GM10248 (cell line): Measurements from ENCODE around the gene HOXD4.

ENCODE experiments used
- CTCF ChIA-PET: fragments of 300-600 bp; sonication (Branson Sonifier 250); formaldehyde crosslinking; extraction: SDS; loops from one replicate; lab custom pipeline; 2021; ENCODE audit warnings: antibody characterized with exemption; lab: Yijun Ruan, JAX
- POLR2A ChIA-PET: fragments of 350-650 bp; sonication (Branson Sonifier 250); formaldehyde crosslinking; extraction: SDS; loops from one replicate; lab custom pipeline; 2020; ENCODE audit warnings: antibody characterized with exemption; lab: Yijun Ruan, JAX
- DNase-seq: peaks from one replicate; pipeline ENCODE4 v3.0.0; 2012; ENCODE audit errors: extremely low spot score
- TF ChIP-seq, protein P1 (sequence below): IDR thresholded peaks from 2 replicates; pipeline ENCODE4 v1.5.1; 2012; ENCODE audit warnings: mild to moderate bottlenecking, low read depth; ENCODE audit errors: extremely low read depth, missing control alignments, control extremely low read depth

Gene HOXD4

DNA sequence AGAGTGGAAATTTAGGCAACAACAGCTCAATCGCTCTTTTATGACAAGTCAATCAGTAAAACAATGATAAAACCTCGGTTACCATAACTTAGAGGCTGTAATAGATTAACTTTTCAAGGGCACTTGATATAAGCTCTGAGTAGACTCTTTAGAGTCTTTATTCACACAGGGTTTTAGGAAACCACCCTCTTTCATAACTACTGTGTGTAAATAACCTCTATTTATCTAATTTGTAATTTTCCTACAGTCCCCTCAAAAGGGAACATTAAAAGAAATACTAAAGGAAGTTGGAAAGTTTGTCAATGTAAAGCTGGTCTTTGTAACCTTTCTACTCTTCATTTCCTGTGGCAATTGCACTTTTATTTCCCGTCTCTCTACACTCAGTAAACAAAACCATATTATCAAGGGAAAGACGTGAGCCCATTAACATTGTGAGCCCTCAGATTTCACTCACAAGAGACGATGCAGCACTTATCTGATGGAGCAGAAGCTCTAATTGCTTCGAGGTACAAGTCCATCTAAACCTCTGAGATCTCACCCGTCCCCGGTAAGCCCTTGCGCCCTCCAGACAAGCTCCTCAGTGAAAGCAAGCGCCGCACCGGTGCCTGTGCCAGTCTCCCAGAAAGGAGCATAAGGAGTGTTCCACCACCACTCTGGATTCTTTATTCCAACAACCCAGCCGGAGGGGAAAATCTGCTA lies 36.0 kb downstream of the HOXD4 start:
- POLR2A ChIA-PET = no interaction called here
- TF ChIP-seq, protein P1, sequence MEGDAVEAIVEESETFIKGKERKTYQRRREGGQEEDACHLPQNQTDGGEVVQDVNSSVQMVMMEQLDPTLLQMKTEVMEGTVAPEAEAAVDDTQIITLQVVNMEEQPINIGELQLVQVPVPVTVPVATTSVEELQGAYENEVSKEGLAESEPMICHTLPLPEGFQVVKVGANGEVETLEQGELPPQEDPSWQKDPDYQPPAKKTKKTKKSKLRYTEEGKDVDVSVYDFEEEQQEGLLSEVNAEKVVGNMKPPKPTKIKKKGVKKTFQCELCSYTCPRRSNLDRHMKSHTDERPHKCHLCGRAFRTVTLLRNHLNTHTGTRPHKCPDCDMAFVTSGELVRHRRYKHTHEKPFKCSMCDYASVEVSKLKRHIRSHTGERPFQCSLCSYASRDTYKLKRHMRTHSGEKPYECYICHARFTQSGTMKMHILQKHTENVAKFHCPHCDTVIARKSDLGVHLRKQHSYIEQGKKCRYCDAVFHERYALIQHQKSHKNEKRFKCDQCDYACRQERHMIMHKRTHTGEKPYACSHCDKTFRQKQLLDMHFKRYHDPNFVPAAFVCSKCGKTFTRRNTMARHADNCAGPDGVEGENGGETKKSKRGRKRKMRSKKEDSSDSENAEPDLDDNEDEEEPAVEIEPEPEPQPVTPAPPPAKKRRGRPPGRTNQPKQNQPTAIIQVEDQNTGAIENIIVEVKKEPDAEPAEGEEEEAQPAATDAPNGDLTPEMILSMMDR = no peak
- CTCF ChIA-PET = interaction anchor here (0.8 to 1.3 kb wide), 5 partner anchors 9 to 465 kb away, joined by 3 to 5 read pairs (median 3); no protein-coding TSS in a partner anchor
- DNase-seq = no peak

- CTCF ChIA-PET = interaction anchor here (1.0 to 1.3 kb wide), 4 partner anchors 10 to 464 kb away, joined by 3 to 5 read pairs (median 4); no protein-coding TSS in a partner anchor
- POLR2A ChIA-PET = no interaction called here
- peak; percentile 49 for DNase-seq
- TF ChIP-seq, protein P1 = no peak
These were observed 36.8 kb downstream of the HOXD4 start, which contains the start of gene HOXD1 for GRCh38 chr2:176187899-176188773. HOXD1 (plus strand) TSS chr2:176188668; CDS start chr2:176188802, 134 bp downstream.

DNA sequence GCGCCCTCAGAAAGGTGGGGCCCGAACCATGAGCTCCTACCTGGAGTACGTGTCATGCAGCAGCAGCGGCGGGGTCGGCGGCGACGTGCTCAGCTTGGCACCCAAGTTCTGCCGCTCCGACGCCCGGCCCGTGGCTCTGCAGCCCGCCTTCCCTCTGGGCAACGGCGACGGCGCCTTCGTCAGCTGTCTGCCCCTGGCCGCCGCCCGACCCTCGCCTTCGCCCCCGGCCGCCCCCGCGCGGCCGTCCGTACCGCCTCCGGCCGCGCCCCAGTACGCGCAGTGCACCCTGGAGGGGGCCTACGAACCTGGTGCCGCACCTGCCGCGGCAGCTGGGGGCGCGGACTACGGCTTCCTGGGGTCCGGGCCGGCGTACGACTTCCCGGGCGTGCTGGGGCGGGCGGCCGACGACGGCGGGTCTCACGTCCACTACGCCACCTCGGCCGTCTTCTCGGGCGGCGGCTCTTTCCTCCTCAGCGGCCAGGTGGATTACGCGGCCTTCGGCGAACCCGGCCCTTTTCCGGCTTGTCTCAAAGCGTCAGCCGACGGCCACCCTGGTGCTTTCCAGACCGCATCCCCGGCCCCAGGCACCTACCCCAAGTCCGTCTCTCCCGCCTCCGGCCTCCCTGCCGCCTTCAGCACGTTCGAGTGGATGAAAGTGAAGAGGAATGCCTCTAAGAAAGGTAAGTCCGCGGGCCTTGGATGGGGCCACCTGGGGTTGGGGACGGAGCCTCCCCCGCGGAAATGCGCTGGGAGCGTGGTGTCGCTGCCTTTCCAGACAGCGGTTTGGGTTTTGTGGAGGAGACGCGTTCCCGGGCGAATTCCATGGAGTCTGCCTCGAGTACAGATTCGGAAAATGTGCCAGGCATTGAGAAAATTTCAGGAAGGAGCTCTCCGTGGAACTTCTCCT lies 37.7 kb downstream of the HOXD4 start:
- ChIA-PET CTCF (interaction anchor here (0.9 to 1.7 kb wide), 2 partner anchors 14 to 266 kb away, joined by 3 to 5 read pairs; no protein-coding TSS in a partner anchor), POLR2A (no interaction called here)
- no peak for DNase-seq
- TF ChIP-seq, protein P1 = no peak

GRCh38 chr2:176189681-176190641 lies 38.6 kb downstream of the HOXD4 start:
- POLR2A ChIA-PET = no interaction called here

GRCh38 chr2:176192351-176192750 lies 41.0 kb downstream of the HOXD4 start:
- CTCF ChIA-PET = interaction anchor here (0.8 kb wide), 1 partner anchor 350 kb away, joined by 3 read pairs; no protein-coding TSS in a partner anchor
- POLR2A ChIA-PET = no interaction called here
- no peak for DNase-seq
- TF ChIP-seq, protein P1 = no peak

More at GRCh38 chr2:176189681-176190641, 38.6 kb downstream of the HOXD4 start:
- no peak for DNase-seq
- CTCF ChIA-PET = interaction anchor here (0.9 to 1.7 kb wide), 2 partner anchors 15 to 265 kb away, joined by 3 to 5 read pairs; no protein-coding TSS in a partner anchor
- TF ChIP-seq, protein P1 = no peak
